Stimulated activated CD4-positive, alpha-beta T cell treated with anti-CD3 and anti-CD28 coated beads, Interleukin-2, amount 100 ng/mL, for 24 hours (primary cell): Measurements from ENCODE around the gene POLR1A.
A peak's percentile ranks its signal among the peaks of the same experiment; 100 is the strongest.

ENCODE experiments used
- DNase-seq, 2 donors: peaks; one replicate each; pipeline ENCODE4 v3.0.0-alpha.2; 2020

POLR1A gene

DNA sequence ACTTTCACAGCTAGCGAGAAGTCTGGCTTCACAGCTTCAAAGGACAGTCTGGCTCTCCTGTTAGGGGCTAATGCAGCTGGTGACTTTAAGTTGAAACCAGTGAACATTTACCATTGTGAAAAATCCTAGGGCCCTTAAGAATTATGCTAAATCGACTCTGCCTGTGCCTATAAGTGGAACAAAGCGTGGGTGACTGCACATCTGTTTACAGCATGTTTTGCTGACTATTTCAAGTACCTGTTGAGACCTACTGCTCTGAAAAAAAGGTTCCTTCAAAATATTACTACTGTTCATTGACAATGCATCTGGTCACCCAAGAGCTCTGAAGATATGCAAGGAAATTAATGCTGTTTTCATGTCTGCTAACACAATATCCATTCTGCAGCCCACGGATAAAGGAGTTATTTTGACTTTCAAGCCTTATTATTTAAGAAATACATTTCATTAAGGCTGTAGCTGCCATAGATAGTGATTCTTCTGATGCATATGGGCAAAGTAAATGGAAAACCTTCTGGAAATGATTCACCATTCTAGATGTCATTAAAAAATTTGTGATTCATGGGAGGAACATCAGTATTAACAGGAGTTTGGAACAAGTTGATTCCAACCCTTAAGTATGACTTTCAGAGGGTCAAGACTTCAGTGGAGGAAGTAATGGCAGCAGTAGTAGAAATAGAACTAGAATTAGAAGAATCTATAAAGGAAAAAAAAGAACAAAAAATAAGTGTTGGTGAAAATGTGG lies 48.9 kb downstream of the POLR1A start:
- no peak for DNase-seq

DNA sequence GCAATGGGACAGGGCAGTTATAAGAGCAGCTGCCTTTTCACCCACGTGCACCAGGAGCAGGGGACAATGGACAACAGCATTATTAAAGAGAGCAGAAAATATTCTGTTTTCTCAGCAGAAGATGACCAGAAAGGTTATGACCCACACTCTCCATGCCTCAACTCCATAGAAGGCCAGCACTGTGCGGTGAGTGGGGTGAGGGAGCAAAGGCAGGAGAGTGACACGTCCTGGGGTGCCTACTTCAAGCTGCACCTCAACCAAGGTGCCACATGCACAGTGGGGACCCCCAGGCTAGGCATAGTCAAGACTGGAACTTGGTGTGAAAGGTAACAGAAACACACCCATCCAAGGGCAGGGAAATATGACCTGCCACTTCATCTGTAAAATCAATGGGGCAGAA lies 50.4 kb downstream of the POLR1A start:
- no peak for DNase-seq

DNA sequence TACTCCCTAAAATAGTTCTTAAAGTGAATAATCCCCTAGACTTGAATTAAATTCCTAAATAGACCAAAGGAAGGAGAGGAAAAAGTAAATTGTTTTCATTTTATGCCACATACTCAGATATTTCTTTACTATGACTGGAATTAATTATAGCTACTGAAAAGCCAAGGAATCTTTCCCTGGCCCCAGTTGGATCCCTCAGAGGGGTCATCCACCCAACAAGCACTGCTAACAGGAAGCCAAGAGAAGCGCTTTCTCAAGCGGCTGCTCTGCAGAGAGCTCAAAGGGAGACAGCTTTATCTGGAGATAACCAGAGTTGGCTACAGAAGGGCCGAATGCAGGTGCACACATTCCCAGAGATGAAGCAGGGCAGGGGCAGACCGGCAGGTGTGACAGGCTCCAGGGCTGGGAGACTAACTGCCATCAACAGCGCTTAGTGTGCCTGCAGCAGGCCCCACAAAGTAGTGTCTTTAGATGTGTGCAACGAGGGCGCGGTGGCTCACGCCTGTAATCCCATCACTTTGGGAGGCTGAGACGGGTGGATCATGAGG lies 51.1 kb downstream of the POLR1A start:
- DNase-seq, result no peak

DNA sequence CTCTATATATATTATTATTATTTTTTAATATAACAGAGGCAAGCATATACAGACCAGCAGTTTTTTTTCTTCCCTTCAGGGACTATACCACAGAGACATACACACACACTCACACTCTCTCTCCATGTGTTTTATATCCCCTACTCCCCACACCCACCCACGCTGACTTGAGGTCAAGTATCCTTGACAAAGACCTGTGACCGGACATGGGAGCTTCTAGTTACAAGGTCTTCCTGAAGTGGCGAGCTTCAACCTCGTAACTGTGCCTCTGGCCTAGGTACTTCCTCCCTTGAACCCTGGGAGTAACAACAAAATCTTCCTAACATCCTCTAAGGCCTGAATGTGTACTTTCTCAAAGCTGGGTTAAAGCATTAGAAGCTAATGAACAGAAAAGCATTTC lies 52.5 kb downstream of the POLR1A start:
- DNase-seq, result no peak

DNA sequence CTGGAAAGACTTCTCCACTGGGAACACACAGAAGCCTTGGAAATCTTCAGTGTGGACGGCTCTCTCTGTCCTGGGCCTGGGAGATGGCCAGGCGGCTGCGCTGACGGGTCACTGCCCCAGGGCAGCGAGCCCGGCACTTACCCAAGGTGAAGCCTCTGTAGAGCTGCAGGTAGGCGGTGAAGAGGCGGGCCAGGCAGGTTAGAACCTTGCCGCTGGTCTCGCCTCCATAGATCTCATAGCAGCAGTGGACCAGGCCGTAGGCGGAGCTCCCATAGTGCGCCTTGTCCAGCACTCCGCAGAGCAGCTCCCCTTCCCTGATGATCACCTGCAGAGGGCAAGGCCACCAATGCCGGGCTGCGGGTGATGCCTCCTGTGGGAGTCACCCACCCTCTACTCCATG lies 53.0 kb downstream of the POLR1A start:
- no peak for DNase-seq

DNA sequence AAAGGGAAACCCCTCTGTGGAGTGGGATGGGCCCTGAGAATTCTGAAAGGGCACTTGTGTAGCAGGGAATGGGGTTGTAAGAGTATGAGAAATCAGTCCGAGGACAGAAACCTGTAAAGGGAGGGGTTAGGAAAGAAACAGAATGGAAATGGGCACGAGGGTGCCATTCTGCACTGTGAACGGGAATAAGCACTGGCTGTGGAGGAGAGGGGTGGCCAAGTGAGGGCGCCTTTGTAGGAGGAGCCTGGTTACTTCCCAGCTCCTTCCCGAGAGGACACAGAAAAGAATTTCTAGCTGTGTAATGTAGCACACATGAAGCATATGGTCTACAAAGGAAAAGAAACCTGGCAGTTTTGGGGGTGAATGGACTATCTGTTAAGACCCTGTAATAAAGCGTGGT lies 53.4 kb downstream of the POLR1A start:
- no peak for DNase-seq

DNA sequence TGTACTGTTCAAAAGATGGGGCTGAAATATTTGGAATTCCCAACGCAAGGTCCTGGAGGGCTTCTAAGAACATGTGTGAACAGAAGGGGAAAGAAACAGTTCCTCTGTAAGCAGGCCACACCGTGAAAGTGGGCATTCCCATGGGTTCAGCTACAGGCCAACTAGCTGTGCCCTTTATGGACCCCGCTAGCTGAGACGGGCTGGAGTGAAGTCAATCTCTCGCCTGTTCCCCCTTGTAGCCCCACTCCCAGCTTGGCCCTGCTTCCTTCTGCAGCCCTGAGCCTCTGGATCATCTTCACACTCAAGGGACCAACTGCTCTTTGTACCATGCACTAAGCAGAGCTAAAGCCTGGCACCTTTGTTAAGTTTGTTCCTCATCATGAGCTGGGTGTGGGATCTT lies 55.4 kb downstream of the POLR1A start:
- DNase-seq, result no peak

DNA sequence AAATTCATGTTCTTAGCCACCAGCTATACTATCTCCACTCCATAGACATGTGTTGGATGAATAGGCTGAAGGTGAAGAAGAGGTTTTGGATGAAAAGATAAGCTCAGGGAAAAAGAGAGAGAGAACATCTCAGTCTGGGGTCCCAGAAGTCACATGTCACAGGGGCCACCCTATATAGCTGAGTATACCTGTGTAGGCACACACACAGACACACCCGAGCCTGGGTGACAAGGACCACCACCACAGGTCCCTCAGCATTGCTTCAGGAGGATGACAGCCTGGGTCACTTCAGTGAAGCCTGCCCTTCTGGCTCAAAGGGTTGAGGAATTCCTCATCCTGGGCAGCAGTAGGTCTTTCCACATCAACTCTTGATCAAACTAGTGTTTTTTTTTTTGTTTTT lies 56.2 kb downstream of the POLR1A start:
- no peak for DNase-seq

DNA sequence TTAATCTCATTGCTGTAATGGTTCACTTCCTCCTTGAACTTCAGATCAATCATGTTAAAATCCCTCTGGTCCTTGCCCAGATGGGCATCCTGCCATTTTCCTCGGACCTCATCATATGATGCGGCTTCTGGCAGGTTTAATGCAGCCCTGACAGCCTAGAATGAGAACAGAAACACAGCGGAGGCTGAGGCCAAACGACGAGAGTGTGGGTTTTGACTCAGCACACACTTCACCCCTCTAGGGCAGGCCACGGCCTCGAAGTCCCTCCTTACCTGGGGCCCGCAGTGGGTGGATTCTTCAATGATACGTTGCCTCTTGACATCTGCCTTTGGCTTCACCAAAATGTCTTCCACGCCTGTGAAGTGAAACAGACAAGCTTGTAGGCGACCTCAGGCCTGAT lies 56.8 kb downstream of the POLR1A start:
- DNase-seq, result no peak

DNA sequence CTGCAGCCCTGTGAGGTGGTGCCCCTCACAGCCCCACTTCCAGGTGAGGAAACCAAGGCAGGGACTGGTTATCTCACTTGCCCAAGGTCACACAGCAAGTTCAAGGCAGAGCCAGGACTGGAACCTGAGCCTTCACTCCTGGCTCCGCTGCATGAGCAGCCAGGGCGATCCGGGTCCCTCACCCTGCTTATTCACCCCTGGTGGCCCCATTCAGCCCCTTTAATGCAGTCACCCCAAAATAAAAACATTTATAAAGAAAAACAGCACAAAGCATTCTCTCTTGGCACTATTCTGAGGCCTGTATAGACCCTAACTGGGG lies 57.3 kb downstream of the POLR1A start:
- no peak for DNase-seq

DNA sequence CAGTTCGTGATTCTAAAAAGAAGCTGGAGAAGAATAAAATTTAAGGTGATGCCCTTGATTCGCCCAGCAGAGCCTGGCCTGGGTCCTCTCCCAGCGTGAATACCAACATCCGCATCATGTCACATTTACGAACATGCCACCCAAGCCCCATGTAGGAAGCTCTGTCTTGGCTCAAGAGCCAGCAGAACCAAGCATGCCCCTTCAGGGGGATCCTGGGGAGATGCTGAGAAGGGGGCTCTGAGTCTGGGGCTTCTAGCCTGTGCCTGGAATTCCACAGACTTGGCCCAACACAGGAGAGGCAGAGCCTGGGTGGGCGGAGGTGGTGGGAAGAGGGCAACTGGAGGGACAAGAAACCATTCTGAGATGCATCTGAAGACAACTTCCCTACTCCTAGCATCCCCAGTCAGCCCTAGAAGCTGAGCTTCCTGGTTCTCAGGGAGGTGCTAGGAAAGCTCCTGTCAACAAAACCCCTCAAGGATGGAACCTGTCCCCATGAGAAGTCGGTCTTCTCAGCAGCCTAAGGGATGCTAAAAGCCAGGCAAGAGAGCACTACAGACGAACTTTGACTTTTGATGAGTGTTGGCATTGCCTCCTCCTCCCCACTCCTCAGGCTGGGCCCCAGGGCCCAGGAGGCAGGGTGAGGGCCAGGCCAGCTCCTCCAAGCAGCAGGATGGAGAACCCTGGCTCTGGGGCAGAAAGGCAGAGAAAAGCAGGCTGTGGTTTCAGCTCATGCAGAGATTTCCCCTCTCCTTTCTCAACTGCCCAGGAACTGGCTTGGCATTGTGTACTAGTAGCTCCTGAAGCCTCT lies 57.9 kb downstream of the POLR1A start:
- no peak for DNase-seq

DNA sequence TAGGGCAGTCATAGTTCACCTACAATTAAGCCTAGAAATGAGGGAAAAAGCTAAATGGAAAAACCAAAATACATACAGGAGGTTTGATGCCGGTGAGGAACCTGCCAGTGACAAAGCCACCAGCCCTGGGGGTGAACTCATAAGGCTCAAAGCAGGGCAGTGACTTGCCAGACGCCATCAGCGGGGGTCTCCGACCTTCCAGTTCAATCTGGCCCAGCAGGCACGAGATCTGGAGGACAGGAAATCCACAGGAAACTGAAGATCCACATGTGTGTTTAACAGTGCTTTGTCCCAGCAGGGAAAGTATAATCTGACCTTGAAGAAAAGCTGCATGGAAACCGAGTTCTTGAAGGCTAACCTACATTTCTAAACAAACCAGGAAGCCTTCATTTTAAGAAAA lies 60.1 kb downstream of the POLR1A start:
- DNase-seq, result no peak

DNA sequence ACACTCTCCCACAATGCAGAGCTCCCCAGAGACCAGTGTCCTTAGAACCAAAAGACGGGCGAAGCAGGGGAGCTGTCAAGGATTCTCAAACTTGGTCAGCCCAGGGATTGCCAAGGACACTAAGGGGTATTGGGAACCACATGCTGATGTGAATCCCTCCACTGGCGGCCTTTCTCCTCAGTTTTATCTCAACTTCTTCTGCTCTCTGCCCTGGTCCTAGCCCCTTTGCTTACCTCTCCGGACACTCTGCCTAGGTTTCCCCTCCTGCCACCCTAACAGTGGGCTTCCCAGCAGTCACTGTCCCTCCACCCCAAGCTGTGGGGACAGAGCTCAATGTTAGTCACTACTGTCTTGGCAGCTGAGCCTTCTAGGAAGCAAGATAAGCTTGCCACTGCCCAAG lies 61.1 kb downstream of the POLR1A start:
- no peak for DNase-seq

DNA sequence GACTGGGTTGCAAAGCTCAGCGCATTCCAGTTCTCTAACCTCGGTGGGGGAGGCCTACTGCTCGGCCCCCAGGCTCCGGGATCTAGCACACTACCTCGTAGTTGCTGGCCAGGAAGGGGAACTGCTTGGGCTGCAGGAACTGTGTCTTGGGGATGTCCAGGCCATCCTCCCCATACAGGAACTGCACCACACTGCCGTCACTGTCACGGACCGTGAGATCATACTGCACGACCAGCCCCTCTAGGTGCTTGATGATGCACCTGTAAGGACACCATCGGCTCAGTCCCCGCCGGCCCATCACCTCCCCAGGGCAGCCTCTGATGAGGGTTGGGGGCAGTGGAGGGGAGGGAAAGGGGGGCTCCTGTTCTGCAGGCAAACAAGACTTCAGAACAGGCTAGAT lies 61.6 kb downstream of the POLR1A start:
- DNase-seq, result no peak

DNA sequence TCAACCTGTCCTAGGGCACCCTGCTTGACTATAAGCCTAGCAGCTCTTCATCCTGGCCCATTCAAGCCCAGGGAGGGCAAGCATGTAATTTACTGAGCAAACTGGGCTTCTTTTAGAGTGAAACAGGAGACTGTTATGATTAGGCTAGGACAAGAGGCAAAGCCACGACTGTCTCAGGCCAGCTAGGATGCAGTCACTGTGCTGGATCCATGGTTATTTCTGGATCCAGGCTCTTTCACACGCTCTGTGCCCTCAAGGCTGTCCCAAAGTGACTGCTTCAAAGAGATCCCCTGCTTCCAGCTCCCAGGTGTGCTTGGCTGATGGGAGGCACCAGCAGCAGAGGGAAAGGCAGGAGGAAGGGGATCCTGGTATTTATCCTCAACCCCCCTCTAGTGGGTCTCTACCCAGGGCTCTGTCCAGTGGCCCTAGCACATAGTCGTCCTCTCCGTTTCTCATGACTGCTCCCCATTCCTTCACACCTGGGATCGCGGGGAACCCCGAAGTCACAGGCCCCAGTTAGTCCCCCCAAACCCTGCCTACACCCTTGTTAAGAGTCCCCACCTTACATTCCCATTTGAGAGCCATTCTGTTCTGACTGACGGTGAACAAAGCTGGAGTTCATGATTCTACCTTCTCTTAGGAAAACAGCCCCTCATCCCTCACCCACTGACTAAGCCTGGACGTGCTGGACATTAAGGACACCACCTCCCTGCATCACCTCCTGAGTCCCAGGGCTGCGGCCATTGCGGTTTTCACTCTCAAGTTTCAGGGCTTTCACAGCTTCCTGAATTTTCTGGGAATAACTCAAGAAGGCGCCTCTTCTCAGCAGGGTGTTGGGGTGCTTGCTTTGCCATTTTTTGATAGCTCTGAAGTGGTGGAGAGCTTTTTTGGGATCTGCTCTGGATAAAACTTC lies 63.2 kb downstream of the POLR1A start:
- DNase-seq, result no peak

DNA sequence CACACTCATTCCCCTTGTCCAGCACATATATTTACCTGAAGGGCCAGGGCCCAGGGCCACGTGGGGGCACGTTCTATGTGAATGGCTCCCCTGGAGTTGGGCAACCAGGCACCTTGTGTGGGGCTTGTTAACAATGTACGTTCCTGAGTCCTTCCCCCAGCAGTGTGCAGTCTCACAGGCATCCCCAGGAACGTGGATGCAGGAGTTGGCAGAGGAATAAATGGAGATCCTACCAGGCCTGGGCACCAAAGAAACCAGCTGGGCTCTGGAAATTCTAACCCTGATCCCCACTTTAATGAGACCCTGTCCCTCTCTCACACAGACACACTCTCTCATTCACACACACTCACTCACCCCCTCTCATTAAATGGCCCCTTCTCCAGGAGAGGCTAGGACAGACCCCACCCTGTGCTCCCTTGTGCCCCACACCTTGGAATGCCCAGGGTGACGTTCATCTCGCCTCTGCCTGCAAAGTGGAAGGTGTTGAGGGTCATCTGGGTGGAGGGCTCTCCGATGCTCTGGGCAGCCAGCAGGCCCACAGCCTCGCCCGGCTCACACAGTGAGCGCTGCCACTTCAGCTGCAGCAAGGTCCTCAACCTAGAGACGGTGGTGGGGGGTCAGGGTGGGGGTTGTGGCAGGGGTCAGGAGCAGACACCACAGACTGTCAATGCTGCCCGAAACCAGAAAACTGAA lies 65.6 kb downstream of the POLR1A start:
- DNase-seq, result no peak

DNA sequence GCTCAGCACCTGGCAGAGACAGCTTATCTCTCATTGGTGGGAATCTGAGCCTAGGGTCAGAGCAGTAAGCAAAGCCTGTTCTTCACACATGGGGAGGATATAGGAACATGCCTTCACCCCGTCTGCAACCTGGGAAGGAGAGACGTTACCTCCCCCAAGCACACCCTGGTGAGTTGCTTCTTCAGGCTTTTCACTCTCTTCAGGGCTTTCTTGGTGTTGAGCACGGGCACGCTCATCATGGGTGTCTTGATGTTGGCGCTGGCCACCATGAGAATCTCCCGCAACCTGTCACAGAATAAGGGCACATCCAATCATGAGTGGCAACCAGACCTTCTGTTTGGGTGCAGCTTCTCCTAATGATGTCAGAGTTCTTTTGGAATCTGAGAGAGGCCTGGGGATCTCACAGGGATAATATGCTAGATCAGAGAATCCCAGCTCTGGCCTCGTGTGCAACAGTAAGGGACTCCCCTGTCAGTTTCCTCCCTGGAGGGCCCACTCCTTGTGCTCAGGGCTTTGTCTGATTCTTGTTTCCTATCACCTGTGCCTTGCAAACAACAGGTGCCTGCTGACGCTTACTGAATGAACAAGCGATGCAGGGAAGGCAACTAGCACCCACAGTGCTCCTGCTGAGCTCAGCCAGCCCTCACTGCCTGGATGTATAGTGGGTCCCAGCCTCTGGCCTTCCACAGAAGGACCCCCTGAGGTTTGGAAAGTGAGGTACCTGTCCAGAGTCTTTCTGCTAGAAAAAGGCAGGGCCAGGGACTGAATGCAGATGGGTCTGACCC lies 66.3 kb downstream of the POLR1A start:
- no peak for DNase-seq

DNA sequence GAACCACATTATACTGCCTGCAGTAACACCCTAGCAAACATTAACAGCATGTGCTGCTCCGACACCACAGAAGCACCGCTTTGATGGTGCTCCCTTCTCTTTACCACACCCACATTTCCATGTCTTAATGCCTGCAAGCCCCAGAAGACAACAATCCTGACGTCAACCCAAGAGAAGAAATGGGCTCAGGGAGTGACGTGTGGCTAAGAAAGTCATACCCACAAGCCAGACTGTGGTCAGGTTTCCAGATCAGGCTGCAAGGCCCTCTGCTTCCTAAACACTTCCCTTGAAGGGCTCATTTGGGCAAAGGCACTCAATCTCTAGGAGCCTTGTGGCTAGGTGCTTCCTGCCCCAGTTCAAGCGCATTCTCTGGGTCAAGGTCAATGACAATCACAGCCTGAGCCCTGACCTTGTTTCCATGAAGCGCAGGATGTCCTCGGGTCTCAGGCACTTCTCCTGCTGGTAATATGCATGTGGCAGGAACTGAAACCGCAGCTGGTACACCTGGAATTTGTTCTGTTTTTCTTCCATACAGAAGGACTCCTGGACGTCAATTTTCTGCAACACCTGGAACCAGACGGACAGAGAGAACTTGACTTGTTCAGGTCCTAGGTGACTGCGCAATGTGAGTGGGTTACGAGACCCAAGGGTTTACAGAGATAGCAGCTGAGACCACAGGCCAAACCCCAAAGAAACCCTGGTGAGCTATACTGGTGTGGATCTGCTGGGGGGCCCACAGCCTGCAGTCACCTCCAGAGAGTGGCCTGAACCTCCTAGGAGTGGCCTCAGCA lies 67.2 kb downstream of the POLR1A start:
- peak; percentile 53 to 63 for DNase-seq

DNA sequence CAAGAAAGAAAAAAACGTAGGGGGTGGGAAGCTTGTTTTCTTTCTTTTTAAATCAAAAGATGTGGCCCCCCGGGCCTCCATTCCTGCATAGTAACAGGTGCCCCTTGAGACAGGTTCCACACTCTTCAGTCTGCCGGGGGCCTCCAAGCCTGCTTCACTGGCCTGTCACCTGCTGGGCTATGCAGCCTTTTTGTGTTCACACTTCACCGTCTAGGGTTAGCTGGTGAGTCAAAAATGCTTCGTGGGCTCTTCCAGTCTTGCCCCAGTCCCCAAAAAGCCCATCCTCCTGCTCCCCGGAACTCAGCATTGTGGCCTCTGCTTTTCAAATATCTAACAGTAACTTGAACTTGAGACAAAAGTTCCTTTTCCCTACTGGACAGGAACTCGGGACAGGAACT lies 67.9 kb downstream of the POLR1A start:
- no peak for DNase-seq

DNA sequence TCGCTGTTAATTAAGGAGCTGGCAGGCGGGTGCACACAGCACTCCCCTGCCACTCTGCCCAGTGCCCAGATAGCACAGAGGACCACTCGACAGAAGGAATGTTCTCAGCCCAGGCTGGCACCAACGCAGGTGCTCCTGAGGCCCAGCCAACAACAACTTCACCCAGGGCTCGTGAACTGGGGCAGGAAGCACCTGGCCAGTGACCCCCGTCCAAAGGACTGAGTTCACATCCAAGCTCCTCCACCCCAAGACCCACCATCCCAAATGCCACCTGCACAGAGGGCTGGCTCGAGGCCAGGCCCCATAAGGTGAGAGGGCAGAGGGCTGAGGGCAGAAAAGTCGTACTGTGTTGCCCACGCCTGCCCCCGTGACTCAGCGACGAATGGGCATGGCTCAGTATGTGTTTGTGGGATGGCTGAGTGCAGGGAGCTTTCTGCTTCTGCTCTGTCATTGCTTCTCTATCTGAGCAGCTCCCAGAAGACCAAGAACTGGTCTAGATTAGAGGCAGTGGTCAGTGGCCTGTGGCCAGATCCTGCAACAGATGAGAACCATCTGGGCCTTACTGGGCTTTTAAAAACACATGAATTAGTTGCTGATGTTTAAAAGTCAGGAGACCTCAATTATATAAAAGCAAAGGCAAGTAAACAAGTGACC lies 68.4 kb downstream of the POLR1A start:
- peak; percentile 54 to 62 for DNase-seq
